PFSK-1 (cell line): ENCODE measurements around the gene TTC12.

Experiments used
- FOXP2 ChIP-seq: optimal IDR thresholded peaks from 2 replicates; pipeline ENCODE3; 2011; ENCODE audit warnings: borderline replicate concordance, control low read depth, inconsistent platforms; ENCODE audit not compliant: insufficient read depth; ENCODE audit errors: extremely low read length, extremely low read depth
- POLR2AphosphoS5 ChIP-seq: IDR thresholded peaks from 2 replicates; pipeline ENCODE4 v1.6.1; 2012; ENCODE audit warnings: low read depth, mild to moderate bottlenecking, control low read depth, low read length, moderate library complexity
- TAF1 ChIP-seq: IDR thresholded peaks from 2 replicates; pipeline ENCODE4 v1.6.1; 2012; ENCODE audit warnings: low read length, control low read depth, borderline replicate concordance; ENCODE audit not compliant: insufficient read depth
- TF ChIP-seq, protein P1 (sequence below), 2 experiments: IDR thresholded peaks; 2 replicates each; pipeline versions ENCODE4 v1.6.1 to v1.8.0; 2011 to 2012; ENCODE audit warnings: low read depth in 2 of 2, low read length in 2 of 2, control low read depth in 1 of 2, inconsistent platforms in 1 of 2, mild to moderate bottlenecking in 1 of 2, moderate library complexity in 1 of 2; ENCODE audit not compliant: insufficient read depth in 1 of 2

DNA sequence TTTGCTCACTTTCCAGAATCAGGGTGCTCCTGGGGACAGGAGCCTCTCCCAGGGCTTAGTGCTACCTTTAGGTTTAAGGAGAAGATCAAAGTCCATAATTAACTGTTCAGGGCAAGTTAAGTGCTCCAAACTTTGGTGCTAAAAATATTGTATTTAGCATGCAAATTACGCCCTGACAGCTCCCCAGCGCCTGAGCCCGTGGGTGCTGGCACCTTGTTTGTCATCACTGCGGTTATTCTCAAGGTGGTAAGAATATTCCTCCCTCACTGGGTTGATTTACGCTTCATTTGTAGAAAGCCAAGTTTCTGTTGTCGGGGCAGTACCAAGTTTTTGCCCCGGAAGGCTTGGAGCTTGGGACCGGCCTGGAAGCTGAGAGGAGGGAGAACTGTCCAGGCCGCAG, 94.5 kb downstream of the TTC12 start:
- TF ChIP-seq POLR2AphosphoS5: no peak
- TF ChIP-seq, protein P1, sequence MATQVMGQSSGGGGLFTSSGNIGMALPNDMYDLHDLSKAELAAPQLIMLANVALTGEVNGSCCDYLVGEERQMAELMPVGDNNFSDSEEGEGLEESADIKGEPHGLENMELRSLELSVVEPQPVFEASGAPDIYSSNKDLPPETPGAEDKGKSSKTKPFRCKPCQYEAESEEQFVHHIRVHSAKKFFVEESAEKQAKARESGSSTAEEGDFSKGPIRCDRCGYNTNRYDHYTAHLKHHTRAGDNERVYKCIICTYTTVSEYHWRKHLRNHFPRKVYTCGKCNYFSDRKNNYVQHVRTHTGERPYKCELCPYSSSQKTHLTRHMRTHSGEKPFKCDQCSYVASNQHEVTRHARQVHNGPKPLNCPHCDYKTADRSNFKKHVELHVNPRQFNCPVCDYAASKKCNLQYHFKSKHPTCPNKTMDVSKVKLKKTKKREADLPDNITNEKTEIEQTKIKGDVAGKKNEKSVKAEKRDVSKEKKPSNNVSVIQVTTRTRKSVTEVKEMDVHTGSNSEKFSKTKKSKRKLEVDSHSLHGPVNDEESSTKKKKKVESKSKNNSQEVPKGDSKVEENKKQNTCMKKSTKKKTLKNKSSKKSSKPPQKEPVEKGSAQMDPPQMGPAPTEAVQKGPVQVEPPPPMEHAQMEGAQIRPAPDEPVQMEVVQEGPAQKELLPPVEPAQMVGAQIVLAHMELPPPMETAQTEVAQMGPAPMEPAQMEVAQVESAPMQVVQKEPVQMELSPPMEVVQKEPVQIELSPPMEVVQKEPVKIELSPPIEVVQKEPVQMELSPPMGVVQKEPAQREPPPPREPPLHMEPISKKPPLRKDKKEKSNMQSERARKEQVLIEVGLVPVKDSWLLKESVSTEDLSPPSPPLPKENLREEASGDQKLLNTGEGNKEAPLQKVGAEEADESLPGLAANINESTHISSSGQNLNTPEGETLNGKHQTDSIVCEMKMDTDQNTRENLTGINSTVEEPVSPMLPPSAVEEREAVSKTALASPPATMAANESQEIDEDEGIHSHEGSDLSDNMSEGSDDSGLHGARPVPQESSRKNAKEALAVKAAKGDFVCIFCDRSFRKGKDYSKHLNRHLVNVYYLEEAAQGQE (IDR thresholded peaks at IDR 0.05; ENCODE audit: insufficient read depth in 1 of 2, low read depth in 2 of 2, low read length in 2 of 2): no peak
- TF ChIP-seq TAF1: no peak
- TF ChIP-seq FOXP2: no peak
